Activated CD4-positive, CD25-positive, alpha-beta regulatory T cell treated with anti-CD3 and anti-CD28 coated beads, Interleukin-2, amount 50 U/mL, for 72 hours (primary cell): ENCODE results near the gene PSMB3.
"Not testable (repeated sequence)": the region's sequence is repeated elsewhere in the genome, so short reads cannot be mapped to it uniquely, and the experiment has no call there.

Experiments used
- DNase-seq: peaks from one replicate; pipeline ENCODE4 v3.0.0; 2021

The PSMB3 gene

DNA sequence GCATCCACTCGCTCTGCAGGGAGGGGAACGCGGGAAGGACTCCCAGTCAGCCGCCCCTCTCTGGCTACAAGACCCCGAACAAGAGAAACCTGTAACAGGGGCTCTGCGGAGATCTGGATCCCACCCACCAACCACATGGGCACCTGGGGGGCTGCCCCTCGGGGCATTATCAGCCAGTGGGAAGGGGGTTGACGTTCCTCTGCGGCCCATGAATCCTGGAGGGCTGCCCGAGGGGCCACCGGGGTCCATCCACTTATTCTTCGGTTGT, 2.6 kb upstream of the PSMB3 start:
- DNase-seq, result no peak

DNA sequence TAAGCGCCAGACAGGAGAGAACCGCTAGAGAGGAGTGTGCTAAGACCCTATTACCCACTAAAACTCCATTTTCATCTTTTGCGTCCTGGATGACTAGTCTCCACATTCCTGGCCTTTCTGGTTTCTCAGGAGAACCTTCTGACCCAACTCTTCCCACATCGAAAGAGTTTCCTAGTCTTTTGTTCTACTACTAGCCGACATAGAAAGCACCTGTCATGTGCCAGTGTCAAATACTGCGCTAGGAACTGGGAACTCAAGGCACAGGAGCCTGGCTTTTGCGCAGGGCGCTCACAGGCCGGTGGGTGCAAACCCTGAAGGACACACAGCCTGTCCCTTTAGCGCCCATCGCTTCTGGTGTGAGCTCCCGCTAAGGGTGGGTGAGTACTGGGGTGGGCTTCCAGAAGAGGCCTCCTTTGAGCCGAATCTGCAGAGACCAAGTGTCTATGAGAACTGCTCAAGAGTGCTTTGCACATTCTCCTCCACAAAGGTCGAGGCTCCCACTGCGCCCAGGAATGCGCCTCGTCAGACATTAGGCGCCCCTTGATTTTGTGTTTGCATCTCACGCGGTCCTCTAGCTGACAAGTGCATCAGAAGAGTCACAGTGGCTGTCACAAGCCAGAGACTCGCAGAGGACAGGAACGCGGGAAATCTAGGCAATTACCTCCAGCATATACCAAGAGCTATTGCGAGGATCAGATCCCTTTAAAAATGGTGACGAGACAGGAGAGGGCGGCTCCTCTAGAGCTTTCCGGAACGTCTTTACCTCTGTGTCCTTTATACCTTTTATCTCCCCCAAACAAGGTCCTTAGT, 2.0 kb upstream of the PSMB3 start:
- no peak for DNase-seq

- DNase-seq, result no peak
Measured at GRCh38 chr17:38751144-38751807, 1.3 kb upstream of the PSMB3 start.

GRCh38 chr17:38751808-38752307, 683 bp upstream of the PSMB3 start:
- peak; percentile 93 for DNase-seq

GRCh38 chr17:38753071-38753506, 548 bp downstream of the PSMB3 start:
- no peak for DNase-seq

GRCh38 chr17:38761612-38762011, 9.1 kb downstream of the PSMB3 start:
- DNase-seq, result no peak

DNA sequence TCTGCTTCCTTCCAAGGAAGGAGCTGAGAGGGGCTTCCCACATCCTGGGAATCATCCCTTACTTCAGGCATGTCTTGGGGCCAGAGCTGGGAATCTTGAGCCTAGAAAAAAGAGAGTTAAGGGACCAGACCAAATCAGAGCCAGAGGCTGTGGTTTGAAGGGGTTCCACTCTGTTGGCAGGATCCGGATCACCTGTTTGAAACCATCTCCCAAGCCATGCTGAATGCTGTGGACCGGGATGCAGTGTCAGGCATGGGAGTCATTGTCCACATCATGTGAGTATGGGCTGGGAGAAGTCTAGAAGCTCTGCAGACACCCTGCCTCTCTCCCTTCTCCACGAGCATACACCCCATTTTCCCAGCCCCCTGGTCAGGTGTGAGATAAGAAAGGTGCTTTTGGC, 9.7 kb downstream of the PSMB3 start:
- DNase-seq, result no peak

GRCh38 chr17:38766341-38766740, 13.8 kb downstream of the PSMB3 start:
- no peak for DNase-seq

DNA sequence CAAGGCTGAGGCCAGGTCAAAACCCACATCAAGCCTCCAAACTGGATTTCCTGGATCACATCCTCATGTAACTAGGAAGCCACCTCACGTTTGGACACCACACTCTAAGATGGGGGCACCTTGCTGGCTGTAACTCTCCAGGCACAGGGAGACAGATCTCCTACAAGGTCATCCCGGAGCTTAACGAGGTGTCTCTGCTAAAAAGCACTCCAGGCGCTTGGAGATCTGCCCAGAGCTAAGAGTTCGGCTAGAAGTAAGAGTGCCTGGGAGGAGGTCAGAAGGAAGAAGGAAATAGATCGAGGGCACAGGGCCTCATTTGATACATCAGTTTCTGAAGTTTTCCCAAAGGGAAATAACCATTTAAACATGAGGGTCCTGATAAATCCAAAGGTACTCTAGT, 15.9 kb downstream of the PSMB3 start:
- no peak for DNase-seq

DNA sequence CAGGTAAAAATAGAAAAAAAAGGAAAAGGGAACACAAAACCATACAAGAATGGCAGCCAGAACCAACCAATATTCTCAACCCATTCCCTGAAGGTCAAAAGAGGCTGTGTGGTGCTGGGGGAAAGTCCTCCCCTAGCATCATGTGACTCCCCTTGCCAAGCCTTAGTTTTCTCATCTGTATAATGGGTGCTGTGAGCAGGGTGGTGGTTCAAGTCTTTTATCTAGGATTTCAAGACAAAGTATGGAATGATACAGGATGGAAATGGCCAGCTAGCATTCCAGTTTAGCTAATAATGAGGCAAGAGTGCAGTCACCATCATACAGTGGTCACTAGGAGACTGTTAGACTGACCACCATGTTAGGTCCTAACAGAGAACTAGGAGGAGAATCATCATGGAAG, 20.7 kb downstream of the PSMB3 start:
- DNase-seq, result no peak

GRCh38 chr17:38777641-38778250, 25.2 kb downstream of the PSMB3 start:
- DNase-seq, result no peak

GRCh38 chr17:38779965-38780752, 27.6 kb downstream of the PSMB3 start:
- no peak for DNase-seq

DNA sequence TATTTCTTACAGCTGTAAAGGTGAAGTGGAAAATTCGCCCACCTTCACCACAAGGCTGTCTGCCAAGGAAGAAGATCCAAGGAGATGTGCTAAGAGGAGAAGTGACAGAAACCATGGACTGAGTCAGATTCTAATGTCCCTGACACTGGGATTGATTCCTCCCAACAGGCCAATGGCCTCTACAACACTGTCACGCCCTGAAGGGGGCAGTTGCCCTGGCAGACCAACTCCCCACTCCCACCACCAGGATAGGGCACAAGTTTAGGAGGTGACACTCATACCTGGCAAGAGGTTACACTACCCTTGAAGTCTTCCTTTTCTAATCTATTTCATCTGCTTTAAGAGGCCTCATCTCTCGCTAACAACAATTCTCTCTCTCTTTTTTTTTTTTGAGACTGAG, 30.7 kb downstream of the PSMB3 start:
- DNase-seq, result no peak

- DNase-seq, result no peak
Measured at GRCh38 chr17:38786372-38786771, 33.8 kb downstream of the PSMB3 start.

- not testable (repeated sequence) for DNase-seq
Measured at GRCh38 chr17:38787999-38788398, 35.5 kb downstream of the PSMB3 start.

- DNase-seq, result no peak
Measured at GRCh38 chr17:38789185-38789584, 36.6 kb downstream of the PSMB3 start.

DNA sequence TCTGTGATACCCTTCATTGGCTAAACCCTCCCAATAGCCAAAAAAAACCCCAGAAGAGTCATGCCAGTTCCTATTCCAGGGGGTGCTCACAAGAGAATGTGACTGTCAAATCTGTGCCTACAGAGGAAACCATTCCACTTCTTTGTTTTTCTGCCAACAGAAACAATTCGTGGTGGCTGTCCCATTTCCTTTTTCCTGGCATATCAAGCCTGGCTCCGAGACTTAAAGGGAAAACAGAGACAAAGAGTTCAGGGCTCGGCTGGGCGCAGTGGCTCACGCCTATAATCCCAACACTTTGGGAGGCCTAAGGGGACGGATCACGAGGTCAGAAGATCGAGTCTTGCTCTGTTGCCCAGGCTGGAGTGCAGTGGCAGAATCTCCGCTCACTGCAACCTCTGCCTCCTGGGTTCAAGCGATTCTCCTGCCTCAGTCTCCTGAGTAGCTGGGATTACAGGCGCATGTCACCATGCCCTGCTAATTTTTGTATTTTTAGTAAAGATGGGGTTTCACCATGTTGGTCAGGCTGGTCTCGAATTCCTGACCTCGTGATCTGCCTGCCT, 37.7 kb downstream of the PSMB3 start:
- not testable (repeated sequence) for DNase-seq

GRCh38 chr17:38791162-38791561, 38.6 kb downstream of the PSMB3 start:
- no peak for DNase-seq

GRCh38 chr17:38794221-38794620, 41.7 kb downstream of the PSMB3 start:
- DNase-seq, result no peak

DNA sequence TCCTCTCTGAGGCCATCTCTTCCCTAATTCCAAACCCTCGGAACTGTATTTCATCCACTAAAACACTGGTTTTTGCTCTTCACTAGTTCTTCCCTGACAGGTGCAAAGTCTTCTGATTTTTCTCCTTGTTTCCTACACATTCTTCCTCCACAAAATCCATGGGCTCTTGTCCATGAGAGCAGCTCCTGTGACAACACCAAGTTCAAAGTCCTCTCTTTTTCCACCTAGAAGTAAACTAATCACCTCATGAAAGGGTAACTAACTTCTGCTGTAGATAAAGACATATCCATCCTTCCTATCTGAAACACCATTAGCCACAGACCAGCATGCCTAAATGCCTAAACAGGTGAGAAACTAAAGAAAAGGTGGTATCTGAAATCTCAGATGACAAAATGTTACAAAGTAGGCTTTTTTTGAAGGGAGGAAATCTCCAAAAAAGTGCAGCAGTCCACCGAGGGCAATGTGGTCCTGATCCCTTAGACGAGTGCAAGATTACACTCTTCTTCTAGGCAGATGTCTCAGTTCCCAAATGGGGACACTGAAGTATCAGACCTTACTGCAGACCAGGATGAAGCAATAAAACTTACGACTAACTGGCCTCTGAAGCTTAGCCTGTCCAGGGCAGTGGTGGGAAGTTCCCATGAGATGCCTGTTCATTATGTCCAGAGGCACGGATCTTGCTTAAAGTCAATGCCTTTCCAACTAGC, 44.1 kb downstream of the PSMB3 start:
- DNase-seq, result no peak

- no peak for DNase-seq
Measured at GRCh38 chr17:38797158-38797490, 44.6 kb downstream of the PSMB3 start.

DNA sequence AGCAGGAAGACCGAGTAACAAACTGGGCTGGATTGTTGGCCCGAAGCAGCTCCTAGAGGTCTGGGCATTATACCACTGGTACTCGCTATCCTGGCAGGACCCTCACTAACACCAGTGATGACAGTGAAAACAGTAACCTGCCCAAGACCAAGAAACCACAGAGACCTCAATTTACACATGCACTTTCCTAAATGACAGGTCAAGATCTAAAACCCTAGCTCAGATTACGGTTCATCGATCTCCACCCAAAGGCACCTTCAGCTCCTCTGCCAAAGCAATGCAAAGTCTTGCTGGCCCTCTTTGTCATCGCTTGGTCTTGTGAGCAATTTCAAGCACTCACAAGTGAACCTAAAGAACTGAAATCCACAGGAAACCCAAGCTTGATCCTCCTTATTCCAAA, 45.3 kb downstream of the PSMB3 start:
- DNase-seq, result no peak
